Measurements from ENCODE around the gene NLK.
"Not testable (repeated sequence)": the region's sequence is repeated elsewhere in the genome, so short reads cannot be mapped to it uniquely, and the experiment has no call there.

The NLK gene

DNA sequence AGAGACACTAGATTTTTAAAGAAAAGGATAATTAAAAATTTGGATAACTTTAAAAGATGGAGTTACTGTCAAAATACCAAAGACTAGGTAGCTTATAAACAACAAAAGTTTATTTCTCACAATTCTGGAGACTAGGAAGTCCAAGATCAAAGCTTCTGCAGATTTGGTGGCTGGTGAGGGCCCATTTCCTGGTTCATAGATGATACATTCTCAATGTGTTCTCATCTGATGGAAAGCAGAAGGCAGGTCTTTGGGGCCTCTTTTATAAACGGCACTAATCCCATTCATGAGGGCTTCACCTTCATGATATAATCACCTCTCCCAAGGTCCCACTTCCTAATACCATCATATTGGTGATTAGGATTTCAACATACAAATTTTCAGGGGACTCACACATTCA, 33.7 kb downstream of the NLK start:
- no peak for DNase-seq

DNA sequence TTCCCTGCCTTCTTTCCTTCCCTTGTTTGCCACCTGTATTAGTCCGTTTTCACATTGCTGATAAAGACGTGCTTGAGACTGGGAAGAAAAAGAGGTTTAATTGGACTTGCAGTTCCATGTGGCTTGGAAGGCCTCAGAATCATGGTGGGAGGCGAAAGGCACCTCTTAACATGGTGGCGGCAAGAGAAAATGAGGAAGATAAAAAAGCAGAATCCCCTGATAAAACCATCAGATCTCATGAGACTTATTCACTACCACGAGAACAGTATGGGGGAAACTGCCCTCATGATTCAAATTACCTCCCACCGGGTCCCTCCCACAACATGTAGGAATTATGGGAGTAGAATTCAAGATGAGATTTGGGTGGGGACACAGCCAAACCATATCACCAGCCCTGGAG, 34.7 kb downstream of the NLK start:
- not testable (repeated sequence) for DNase-seq

DNA sequence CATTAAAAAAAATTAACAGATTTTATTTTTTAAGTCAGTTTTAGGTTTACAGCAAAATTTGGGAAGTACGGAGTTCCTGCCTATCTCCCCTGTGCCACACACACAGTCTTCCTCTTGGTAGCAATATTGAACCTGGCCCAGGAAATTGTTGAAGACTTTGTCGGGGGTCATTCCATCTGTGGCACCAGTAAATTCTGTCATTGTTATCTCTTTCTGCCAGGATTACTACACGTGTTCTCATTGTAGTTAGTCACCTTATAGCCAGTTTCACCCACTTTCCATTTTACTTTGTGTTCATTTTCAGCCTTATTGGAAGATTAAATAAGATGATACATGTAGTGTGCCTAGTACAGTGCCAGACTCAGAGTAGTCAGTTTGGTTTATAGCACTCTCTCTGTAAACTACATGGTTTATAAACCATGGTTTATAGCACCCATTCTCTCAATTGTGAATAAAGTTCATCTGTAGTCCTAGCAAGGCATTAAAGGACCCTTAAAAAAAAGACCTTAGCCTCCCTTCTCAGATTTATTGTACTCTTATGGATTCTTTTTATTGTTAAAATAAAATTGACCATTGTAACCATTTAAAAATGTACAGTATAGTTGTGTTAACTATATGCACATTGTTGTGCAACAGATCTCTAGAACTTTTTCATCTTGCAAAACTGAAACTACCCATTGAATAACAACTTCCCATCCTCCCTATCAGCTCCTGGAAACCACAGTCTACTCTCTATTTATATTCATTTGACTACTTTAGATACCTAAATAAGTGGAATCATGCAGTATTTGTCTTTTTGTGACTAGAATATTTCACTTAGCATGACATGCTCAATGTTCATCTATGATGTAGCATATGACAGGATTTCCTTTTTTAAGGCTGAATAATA, 36.1 kb downstream of the NLK start:
- DNase-seq = no peak

DNA sequence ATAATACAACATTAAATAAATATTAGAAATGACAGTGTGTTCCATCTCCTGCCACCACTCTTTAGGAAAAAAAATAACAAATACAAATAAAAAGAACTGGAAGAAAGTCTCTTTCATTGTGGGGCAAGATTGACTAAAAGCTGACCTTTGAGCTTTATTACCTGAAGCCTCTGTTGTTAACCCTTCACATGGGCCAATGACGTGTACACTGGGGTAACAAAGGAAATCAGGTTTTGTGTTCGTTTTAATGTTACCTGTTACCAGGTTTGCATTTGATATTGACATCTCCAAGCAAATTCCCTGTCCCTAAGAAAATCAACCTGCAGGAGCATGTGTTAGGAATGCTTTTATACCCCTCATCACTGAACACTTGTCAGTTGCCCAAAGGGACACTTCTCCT, 39.0 kb downstream of the NLK start:
- no peak for DNase-seq

DNA sequence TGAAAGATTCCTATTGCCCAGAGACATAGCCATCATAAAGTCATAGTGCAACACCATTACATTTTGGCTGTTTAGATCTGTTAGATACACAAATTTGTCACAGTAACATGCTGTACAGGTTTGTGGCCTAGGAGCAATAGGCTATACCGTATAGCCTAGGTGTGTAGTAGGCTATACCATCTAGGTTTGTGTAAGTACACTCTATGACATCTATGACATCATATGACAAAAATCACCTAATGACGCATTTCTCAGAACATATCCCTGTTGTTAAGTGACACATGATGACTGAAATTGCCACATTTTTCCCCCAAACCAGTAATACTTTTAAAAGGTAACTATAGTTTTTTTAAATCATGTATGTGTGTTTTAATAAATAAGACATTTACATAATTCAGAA, 43.3 kb downstream of the NLK start:
- DNase-seq = no peak

DNA sequence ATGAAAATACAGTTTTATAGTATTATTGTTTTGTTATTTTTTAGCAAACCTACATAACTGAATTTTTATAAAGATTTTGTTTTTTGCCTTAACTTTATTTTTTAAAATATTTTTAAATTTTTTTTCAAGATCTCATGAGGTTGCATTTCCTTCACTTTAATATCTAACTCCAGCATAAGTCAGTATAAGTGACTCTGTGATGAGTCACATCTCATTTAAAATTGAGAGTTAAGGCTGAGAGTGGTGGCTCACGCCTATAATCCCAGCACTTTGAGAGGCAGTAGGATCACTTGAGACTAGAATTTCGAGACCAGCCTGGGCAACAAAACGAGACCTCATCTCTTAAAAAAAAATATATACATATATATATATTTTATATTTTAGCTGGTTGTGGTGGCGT, 44.0 kb downstream of the NLK start:
- DNase-seq = no peak

DNA sequence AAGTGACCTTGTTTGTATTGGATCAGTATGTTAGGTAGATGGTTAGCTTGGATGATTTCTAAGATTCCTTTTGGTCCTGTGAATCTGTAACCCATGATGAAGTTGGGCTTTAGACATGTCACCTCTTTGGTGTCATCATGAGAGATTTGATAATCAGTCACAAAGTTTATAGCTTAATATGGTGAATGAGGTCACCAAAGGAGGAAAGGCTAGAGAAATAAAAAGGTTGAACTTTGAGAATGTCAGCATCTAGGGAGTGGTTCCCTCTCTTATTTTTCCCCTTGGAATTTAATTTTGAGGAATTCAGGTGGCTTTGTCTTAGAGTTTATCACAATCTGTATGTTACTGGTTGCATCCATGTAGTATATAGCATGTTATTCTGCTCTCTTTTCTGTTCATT, 45.3 kb downstream of the NLK start:
- no peak for DNase-seq

DNA sequence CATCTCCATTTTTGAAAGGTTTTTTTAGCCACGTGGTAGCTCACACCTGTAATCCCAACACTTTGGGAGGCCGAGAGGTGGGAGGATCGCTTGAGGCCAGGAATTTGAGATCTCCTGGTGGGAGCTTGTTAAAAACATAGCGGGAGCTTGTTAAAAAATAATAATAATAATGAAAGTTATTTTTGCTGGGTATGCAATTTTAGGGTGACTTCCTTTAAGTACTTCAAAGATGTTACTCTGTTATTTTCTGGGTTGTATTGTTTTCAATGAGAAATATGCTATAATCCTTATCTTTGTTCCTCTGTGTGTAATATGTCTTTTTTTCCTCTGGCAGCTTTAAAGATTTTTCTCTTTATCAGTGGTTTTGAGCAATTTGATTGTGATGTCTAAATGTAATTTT, 48.1 kb downstream of the NLK start:
- no peak for DNase-seq

DNA sequence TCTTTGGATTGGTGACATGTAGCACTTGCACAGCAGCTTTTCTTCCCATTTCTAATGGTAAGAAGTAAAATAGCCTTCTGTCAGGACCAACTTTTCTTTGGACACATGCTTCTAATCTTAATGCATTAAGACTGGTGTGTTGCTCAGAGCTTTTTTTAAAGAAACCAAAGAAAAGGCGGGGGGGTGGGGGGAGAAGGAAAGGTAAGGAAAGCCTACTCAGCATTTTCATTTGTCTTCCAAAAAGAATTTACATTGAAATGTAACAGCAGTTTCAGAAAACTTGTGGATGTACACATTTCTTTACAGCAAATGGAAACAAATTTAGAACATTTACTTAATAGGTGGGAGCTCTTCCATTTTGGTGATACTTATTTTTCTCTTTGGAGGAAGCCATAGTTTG, 49.6 kb downstream of the NLK start:
- no peak for DNase-seq

DNA sequence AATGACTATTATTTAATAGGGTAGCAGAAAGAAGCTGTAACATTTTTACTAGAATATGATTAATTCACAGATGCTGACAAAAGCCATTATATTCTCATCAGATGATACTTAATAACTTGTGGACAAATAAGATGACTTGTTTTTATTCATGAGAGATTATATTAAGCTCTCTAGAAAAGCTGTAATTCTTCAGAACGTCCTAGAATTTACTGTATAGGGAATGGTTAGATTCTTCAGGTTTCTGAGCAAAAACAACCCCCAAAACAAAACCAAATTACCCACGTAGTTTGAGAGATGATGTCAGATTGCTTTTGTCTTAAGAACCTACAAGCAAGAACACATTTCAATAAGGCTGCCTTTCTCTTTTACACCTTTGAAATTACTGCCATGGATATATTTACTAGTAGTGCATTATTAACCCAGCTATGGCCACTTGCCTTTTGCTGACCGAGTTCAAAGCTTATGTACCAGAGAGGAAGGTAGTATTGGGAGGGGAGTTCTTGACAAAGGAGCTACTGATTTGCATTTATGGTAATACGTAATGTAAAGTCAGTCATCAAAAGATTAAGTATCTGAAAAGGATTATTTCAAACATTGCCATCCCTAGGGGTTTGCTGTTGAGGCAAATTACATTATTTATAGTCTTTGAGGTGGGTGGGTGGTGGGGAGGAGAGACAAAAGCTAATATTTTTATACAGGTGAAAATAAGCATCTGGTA, 51.7 kb downstream of the NLK start:
- no peak for DNase-seq

DNA sequence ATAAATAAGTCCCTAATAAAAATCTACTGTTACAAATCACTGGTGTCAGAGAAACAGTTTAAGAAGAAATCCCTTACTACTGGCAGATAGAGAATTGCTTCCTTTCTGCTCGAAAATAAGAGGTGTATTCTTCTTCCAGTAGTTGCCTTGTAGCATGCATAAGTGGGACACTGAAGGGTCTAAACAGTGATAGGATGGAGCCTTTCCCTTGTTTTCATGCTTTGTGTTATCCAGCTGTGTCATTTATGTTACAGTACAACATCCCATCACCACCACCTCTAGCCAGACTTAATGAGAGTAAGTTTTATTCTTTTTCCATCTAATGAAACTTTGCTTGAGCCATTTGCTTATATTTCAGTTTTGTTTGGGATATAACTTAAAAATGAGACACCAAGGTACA, 54.3 kb downstream of the NLK start:
- DNase-seq = no peak

DNA sequence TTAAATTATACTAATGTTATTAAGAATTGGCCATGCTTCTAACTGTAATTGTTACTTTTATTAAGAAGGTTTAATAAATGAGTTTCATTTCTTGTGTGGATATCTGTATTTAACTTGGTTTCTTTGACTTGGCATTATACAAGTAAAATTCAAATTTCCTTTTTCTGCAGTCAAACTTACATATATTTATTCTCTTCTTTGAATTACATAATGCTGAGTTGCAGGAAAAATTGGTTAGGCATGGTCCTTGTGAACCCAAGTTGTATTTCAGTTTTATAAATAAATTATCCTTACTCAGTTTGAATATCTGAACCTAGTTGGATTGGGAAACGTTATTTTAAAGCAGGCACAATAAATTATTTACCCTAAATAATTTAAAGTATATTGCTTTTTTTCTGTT, 54.8 kb downstream of the NLK start:
- no peak for DNase-seq

DNA sequence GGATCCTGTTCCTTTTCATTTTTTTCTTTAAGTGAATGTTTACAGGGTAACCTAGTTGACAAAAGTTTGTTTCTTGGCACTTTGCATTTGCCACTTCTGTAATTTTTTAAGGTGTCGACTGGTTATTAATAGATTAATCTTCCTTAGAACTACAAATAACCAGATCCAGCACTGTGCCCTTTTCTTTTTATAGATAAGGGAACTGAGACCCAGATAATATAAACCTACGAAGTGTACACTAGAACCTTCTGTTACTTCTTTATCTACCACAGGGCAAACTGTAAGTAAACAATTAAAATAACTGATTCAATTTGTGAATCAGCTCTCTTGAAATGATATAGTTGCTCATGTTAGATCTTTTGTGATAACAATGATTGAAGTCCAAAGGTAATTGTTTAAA, 55.4 kb downstream of the NLK start:
- DNase-seq = no peak

DNA sequence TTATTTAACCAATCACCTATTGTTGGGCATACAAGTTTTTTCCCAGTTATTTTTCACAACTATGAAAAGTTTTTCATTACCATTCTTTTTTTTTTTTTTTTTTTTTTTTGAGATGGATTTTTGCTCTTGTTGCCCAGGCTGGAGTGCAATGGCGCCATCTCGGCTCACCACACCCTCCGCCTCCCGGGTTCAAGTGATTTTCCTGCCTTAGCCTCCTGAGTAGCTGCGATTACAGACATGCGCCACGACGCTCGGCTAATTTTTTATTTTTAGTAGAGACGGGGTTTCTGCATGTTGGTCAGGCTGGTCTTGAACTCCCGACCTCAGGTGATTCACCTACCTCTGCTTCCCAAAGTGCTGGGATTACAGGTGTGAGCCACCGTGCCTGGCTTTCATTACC, 56.1 kb downstream of the NLK start:
- not testable (repeated sequence) for DNase-seq

DNA sequence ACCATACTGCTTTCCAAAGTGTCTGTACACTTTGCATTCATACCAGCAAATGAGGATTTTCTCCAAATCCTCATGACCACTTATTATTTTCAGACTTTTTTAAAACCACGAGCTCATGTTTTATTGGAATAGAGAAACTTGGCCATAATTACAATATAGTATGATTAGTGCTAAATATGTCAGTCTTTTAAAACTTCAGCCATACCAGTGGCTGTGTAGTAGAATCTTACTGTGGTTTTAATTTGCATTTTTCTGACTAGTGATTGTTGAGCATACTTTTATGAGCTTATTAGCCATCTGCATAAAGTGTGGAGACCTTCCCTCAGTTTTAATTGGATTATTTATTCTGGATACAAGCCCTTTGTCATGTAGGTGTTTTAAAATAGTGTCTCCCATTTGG, 57.8 kb downstream of the NLK start:
- no peak for DNase-seq

DNA sequence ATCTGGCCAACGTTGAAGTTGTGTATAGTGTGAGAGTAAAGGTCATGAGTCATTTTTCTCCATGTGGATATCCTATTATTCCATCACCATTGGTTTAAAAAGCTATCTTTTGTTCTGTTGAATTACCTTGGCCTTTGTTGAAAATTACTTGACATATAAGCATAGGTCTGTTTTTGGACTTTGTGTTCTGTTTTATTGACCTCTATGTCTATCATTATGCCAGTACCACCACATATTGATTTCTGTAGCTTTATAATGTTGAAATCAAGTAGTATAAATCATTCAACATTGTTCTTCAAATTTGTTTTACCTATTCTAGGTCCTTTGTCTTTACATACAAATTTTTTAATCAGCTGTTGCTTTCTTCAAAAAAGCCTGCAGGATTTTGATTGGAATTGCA, 58.5 kb downstream of the NLK start:
- no peak for DNase-seq

DNA sequence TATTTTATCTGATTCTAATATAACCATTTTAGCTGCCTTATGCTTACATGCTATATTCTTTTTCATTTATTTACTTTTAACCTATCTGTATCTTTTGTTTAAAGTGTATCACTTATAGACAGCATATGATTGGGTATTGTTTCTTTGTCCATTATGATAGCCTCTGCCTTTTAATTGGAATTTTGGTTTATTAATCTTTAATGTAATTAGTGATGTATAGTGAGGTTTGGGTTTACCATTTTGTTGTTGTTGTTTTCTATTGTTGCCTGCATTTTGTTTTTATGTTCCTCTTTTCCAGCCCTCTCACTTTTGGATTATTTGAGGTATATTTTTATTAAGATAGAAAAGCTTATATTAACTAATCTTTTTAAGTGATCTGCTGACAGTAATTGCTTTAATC, 59.4 kb downstream of the NLK start:
- no peak for DNase-seq

DNA sequence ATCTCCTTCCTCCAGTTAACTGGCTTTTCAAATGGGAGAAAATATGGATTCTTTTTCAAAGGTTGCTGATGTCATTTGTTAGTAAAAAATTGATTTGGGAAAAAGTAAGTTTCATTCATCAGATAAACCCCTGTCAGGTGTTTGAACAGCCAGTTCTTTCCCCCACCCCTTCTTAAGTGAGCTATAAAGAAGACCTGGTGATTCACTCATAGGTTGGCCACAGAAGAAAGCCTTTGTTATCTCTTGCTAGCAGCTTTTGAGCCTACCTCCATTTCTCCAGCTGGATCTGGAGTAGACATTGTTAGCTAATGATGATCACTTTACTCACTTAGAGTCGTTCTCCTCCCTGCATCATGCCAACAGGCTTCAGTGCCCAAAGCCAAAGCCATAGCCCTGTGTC, 63.0 kb downstream of the NLK start:
- no peak for DNase-seq

DNA sequence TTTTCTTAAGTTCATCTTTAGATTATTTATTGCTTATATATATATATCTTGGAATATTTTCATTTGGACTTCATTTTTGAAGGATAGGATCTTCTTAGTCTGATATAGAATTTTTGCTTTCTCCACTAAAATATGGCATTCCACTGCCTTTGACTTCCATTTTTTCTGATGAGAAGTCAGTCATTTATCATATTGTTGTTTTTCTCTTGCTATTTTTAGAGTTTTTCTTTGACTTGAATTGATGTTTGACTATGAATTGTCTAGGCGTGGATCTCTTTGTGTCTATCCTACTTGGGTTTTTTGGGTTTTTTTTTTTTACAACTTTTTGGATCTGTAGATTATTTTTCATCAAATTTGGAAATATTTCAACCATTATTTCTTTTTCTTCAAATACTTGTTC, 67.7 kb downstream of the NLK start:
- DNase-seq = no peak

DNA sequence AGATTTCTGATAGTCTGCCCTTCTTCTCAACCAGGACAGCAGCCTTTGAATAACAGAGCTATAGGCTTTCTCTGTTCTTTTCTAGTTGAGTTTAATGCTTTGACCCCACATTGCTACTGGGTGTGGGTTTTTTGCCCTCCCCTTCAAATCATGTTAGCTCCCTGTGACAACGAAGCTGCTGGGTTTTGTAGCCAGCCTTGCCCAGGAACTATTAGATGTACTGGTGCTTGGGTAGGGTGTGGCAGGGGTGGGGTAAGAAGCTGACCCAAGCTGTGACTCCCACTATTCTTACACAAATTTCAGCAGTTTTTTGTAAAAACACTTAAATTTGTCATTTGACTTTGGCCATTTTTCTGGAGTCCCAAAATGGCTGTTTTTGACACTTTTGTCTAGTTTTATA, 69.7 kb downstream of the NLK start:
- DNase-seq = no peak

DNA sequence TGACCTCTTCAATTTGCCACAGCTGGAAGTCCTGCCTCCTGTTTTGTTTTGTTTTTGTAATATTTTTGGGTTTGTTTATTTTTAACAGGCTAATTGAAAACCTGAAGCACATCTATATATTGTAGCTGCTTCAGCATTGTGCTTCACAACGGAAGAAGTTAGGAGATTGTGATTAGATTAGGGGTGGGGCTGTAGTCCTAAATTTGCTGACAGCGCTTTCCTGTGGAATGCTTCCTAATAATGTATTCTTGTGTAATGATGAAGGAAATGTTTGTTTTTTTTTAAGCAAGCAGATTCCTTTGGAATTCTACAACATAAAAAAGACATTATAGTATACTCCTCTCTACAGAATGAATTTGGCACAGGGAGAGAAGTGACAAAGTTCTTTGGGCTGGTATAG, 70.1 kb downstream of the NLK start:
- DNase-seq = no peak

DNA sequence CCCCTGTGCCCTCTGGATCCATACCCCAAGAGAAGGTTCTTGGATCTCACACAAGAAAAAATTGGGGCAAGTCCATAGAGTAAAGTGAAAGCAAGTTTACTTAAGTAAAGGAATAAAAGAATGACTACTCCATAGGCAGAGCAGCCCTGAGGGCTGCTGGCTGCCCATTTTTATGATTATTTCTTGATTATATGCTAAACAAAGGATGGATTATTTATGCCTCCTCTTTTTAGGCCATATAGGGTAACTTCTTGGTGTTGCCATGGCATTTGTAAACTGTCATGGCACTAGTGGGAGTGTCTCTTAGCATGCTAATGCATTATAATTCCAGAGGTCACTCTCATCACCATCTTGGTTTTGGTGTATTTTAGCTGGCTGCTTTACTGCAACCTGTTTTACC, 70.8 kb downstream of the NLK start:
- DNase-seq = no peak

DNA sequence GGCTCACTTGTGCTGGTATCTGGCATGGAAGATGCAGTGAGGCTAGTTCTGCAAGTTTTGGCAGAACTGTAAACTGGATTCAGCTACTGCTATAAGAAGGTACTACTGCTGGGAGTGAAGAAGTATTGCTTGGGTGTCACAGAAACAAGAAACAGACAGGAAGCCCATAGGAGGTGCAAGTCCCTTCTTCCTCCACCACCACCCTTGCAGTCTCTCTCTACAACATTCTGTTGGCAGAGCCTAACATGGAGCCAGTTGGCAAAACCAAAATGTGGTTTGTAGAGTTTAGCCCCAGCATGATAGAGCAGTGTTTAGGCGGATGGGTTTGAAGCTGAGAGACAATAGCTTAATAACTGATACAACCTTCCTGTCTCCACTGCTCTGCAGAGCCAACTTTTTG, 72.6 kb downstream of the NLK start:
- no peak for DNase-seq

DNA sequence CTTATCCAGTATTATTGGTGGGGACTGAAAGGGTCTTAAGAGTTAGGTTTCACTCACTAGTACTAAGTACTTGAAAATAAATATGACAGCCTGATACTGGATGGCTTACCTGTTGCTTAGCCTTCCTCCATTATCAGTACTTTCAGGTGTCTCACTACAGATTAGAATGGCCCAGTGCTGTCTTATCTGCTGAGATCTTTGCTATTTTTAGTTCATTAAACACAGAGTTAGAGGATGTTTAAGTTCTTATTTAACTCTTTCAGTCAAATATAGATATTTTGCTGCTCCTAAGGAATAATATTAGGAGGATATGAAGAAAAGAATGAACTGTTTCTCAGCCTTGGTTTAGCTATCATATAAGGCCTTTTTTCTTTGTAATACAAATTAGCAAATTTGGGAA, 74.8 kb downstream of the NLK start:
- DNase-seq = no peak

DNA sequence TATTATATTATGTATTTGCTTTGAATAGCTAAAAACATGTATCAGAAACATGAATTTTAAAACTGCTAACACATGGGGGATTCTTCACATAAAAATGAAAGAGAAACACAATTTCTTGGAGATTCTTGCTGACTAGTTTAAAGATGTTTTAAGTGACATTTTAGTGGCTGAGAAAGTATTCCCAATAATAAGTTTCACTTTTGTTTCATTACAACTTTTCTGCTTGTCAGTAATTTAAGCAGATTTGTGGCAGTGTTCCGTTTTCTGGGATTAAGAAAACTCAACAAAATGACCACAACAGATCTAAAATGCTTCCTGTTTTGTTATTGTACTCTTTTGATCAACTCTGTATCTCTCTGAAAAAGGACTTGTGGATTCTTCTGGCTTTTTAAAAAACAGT, 75.9 kb downstream of the NLK start:
- DNase-seq = no peak

Measured in NCI-H446 treated with DMSO at 0.1 percent for 48 hours (cell line).